Glomerular endothelial cell (primary cell): ENCODE measurements around the gene FBXL7. TPM values are rescaled to one million over a fixed set of nuclear protein-coding genes. Genes with fewer than 3 reads are reported as not detected.

Experiments
- DNase-seq: peaks from one replicate; pipeline ENCODE4 v3.0.0-alpha.2; 2011; ENCODE audit warnings: low read depth, low spot score; ENCODE audit errors: extremely low read depth
- total RNA-seq: library from RNA; depleted of rRNA; stranded (reverse); fragments of >200 nt; gene quantifications from 2 replicates; pipeline ENCODE4 v1.2.3, GENCODE V29; 2015

FBXL7 gene
- total RNA-seq, 1 donor from 2014 or later, result 41.9 TPM

GRCh38 chr5:15574806-15575325, 74.9 kb downstream of the FBXL7 start:
- no peak for DNase-seq

DNA sequence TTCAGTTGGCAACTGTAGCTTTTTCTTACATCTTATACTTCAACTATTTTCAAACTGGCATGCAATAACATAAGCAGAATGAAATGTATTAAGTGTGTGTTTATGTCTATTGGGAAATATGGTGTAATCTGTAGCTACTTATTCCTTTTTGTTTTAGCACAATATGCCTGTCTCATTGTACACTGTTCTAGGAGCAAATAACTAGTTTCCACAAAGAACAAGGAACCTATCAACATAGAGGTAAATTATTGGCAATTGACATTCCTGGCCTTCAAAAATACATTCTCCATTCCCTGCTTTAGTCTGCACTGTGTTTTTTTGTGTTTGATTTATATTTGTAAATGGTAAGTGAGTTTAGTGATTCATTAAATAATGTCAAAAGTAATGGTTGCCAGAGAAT, 75.7 kb downstream of the FBXL7 start:
- no peak for DNase-seq

- DNase-seq, result no peak
These were observed 77.2 kb downstream of the FBXL7 start for GRCh38 chr5:15577132-15577531.

DNA sequence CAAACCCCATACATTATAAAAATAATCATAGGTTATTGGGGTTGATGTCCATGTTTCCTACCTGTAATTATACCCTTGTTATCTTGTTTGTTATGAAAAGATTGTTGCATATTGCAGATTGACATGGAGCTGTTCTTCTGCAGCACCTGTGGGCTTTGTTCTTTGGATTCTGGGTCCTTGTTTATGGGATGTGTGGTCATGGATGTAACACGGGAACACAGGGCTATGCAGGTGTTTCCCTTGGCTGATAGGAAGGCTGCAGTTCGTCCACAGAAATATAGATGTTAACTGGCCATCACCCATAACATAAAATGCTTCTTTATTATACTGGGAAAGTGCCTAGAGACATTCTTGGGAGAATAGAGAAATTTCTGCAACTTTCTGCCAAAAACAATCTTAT, 77.9 kb downstream of the FBXL7 start:
- DNase-seq, result no peak

DNA sequence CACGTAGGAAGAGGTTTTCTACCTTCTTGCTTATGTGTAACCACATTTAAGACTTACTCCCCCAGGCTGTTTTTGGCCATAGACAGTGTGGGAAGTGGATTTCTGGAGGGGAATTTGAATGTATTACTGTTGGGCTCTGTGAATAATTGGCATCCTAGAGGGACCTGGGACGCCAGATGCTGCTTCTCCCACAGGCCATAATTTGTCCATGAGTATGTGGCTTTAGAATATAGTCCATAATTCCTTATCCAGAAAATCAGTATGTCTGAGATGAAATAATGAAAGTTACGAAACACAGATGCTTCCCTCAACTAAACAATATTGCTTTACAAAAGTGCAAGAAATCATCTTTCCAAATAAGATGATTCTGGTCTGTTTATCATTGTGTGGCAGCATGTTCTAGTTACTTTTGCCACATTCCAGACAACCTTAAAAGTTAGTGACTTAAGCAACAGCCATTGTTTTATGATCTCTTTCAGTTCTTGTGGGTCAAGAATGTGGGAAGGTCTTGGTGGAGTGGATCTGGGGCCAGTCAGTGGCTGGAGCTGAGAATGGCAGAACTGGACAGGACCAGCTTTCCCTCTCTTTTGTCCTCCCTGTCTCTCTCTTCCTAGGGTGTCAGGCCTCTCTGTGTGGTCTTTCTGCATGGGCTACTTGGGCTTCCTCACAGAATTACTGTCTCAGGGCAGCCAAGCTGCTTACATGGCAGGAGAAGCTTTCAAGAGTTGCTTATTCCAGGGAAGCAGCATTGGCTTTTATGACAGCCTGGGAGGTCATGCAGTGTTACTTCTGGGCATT, 79.4 kb downstream of the FBXL7 start:
- DNase-seq, result no peak

DNA sequence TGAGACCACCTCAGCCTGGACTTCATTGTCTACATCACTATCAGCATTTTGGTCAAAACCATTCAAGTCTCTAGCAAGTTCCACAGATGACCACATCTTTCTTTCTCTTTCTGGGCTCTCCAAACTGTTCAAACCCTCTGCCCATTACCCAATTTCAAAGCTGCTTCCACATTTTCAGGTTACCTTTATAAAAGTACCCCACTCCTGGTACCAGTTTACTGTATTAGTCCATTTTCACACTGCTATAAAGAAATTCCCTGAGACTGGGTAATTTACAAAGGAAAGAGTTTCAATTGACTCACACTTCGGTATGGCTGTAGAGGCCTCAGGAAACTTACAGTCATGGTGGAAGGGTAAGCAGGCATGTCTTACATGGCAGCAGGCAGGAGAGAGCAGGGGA, 84.5 kb downstream of the FBXL7 start:
- no peak for DNase-seq

DNA sequence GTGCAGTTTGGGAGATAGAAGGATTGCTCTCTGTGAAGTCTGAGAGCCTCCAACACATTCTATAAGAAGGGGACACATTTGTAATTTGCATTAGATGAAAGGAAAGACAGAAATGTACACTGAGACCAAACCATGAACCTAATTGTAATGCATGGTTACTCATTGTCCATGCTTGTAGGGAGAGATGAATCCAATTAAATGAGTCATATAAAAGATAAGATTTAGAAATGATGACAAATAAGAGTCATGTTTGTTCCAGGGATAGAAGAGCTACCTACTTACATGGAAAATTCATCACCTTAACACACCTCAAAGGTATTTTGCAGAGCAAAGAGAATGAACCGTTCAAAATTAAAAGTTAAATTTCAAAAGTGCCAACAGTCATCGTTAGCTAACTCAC, 85.1 kb downstream of the FBXL7 start:
- DNase-seq, result no peak

DNA sequence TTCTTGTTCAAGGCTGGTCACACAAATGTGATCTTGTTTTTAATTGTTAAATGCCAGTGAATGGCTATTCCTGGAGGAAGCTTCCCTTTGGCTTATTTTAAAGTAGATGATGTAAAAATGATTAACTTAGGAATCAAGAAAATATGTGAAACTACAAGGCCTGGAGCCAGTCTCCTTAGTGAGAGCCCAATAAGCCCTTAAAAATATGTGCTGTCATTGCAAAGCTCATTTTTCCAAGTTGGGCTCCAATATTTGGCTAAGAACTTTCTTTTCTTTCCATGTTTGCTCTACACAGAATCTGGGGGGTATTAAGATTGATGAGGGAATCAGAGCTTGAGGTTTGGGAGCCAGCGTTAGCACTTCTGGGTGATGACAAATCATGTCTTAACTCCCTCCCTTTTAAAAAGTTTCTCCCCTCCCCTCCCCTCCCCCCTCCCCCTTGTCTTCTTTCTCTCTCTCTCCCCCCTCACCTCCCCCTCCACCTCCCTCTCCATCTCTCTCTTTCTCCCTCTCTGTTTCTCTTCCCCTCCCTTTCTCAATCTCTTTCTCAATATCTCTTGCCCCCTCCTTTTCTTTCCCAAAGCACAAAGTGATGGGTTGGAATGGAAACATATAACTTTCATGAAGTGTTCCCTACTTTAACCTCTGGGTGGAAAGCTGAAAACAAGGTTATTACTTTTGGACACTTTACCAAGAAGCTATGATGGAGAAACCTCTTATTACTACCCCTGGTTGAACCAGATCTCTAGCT, 86.0 kb downstream of the FBXL7 start:
- DNase-seq, result no peak

DNA sequence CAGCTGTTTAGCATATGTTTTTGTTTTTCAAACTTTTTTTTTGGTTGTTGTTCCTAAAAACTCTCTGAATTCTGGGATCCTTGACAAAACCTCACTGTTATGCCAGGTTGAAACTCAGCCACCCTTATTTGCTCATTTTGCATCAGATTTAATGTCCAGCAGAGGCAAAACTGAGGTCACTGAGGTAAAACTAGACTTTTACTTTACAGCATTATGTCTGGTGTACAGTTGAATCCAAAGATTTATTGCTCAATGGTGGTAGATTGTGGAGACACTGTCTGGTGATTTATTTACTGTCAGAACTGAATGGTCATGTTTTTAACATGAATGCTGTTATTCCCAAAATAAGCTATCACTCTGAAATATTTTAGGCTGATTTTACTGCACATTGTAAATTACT, 87.9 kb downstream of the FBXL7 start:
- DNase-seq, result no peak

GRCh38 chr5:15592728-15593127, 92.7 kb downstream of the FBXL7 start:
- DNase-seq, result no peak

- no peak for DNase-seq
These were observed 95.1 kb downstream of the FBXL7 start for GRCh38 chr5:15594977-15595568.

DNA sequence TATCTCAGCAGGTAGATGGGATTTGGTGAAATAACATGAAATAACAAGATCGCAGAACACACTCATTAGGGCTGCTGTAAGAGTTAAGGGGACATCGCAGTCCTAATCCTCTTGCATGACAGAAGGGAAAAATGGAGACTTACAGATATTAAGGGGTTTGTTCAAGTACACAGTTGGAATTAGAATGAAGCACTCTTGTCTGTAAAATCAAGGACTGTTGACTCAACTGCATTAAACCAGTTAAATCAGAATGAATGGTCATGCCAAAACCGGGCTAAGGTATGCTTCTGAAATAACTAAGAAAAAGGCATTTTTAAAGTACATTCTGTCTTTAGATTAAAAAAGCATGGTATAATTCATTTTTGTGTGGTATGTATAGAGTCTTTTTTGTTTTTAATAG, 95.9 kb downstream of the FBXL7 start:
- no peak for DNase-seq

DNA sequence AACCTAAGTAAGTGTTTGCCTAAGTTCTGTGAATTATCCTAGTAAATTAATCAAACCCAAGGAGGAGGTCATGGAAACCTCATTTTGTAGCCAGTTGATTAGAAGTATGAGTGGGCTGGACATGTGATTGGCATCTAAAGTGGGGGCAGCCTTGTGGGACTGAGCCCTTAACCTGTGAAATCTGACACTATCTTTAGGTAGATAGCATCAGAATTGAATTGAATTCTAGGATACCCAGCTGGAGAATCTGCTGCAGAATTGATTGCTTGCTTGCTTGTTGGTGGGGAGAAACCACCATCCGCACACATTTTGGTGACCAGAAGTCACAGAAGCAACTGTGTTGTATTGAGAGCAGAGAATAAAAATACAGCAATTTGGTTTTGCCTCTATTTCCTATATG, 97.0 kb downstream of the FBXL7 start:
- DNase-seq, result no peak

DNA sequence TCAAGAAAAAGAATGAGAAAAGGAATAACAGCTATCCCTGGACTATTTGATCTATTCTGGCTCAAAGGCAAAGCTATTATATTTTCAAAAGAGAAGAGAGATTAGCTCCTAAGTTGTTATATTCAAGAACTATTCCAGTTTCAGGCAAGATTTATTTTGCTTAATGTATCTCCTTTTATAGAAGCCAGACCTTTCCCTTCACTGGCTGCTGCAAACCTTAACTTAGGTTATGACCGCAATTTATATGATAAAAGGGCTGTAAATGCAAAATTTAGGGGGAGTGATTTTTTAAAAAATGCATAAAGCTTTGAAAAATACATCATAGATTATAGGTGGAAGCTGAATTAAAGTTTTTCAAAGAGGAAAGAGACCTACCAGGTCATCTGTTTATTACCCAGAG, 97.8 kb downstream of the FBXL7 start:
- DNase-seq, result no peak

DNA sequence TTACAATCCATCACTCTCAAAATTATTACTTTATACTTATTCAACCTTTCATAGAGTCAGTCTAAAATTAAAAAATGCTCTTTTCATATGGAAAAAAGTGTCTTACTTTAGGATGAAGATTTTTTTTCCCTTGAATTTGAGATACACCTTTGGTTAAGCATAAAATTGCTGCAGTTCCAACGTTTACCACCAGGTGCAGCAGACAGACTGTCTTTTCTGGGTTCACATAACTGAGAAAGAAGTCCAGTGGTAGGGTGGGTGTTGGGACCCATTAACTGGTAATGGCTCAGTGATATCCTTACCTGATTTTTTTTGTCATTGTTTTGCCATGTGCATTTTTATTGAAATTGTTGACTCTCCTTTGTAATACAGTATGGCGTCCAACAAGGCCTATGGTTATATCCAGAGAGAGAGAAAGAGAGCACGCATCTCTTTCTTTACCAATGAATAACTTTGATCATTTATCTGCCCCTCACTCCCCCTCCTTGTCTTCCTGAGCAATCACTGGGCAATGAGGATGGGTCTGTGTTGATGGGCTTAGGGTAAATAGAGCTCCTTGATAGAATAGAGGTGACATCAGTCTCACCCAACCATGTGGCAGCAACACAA, 98.4 kb downstream of the FBXL7 start:
- no peak for DNase-seq

DNA sequence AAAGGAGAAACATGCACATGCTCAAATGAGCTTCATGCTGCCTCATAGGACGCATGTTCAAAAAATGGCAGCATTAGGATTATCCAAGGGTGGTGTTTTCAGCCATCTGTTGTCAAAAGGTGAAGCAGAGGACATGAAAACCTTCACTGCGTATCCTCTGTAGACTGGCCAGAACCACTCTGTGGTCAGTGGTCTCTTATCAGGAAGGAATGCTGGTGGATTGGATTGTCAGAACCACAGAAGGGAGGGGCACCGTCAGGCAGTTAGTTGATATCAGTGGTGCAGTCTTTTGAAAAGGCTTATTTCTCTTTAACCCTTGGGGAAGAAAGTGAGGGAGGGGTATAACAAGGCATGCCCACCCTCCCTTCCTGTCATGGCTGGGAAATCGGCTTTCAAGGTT, 100.1 kb downstream of the FBXL7 start:
- no peak for DNase-seq

GRCh38 chr5:15601274-15601673, 101.3 kb downstream of the FBXL7 start:
- DNase-seq, result no peak

- DNase-seq, result no peak
These were observed 101.9 kb downstream of the FBXL7 start for GRCh38 chr5:15601853-15602252.

DNA sequence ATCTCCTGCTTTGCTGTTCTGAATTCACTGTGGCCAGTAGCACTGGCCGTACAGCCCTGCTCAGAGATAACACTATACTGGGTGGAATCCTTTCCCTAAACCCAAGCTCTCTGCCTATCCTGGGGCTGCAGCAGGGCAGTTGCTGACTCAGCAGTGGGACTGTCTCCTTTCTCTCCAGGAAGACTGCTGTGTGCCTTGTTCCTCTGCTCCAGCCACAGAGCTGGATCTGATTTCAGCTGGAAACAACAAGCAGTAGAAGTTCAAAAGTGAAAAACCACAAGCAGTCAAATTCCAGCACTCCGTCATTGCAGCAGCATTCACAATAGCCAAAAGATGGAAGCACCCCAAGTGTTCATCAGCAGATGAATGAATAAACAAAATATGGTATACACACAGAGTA, 105.0 kb downstream of the FBXL7 start:
- DNase-seq, result no peak

- no peak for DNase-seq
These were observed 106.2 kb downstream of the FBXL7 start for GRCh38 chr5:15606197-15606596.

DNA sequence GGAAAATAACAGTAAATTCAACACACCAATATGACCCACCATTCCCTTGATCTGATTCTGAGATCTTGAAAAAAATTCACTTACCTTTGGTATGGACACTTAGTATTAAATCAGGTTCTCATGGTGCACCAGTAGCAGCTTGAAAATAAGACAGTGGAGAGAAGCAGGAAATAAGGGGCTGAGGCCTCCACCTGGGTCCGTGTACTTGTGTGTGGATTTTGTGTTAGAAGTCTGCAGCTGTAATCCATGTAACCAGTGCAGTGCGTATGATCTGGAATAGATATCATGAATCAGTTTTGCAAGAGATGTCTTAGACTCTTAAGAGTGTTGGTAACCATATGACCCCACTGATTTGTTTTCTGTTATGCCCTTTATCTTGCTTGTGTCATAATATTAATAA, 107.1 kb downstream of the FBXL7 start:
- no peak for DNase-seq
